ENCODE results near the gene GLIPR2.
"Not testable (repeated sequence)": the region's sequence is repeated elsewhere in the genome, so short reads cannot be mapped to it uniquely, and the experiment has no call there.

Gene GLIPR2

GRCh38 chr9:36136272-36136893 lies at the start of gene GLIPR2:
GLIPR2 (plus strand) TSS chr9:36136733; CDS start chr9:36136779, 46 bp downstream.
- DNase-seq, result peak; percentile 86

DNA sequence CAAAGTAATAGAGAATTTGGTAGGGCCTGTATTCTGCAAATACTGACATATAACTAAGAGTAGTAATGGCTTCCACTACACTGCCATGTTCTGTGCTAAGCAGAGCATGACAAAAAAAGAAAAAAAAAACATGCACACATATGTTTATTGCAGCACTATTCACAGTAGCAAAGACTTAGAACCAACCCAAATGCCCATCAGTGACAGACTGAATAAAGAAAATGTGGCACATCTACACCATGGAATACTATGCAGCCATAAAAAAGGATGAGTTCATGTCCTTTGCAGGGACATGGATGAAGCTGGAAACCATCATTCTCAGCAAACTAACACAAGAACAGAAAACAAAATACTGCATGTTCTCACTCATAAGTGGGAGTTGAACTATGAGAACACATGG lies 49.5 kb upstream of the GLIPR2 start:
- not testable (repeated sequence) for DNase-seq

- no peak for DNase-seq
These were observed 48.5 kb upstream of the GLIPR2 start for GRCh38 chr9:36088020-36088419.

DNA sequence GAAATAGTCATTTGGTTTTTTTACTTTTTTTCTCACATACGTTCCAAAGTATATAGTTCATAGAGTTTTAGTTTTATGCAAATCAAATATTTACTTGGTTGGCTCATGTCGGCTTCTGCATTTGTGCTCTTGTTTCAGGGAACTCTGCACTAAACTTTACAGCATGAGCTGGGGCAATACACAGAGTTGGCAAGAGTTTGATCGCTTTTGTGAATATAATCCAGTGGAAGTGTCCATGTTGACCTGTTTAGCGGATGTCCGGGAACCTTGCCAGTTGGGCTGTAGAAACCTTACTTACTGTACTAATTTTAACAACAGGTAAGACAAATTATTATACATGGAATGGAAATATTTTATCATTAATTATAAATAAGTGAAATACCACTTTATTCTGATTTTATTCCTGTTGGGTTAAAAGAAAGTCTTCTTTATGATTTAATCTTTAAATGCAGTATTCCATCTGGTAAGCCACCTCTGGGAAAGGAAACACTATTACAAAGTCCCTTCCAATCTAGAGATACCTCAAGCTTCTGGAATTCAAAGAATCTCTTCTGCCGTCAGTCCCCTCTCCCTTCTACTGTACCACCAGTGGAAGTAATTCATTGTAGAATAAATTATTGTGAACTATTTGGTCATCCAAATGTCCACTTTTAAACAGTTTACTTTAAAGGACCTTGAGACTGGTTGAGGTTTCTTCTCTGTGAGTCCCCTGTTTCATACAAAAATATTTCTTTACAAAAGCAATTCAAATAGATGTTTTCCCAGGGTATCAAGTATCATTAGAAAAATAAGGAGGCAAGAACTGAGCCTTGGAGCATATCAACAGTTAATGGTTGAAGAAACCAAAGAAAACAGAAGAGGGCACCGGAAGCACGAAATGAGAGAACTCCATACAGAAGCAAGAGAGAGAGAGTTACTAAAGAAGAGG lies 45.2 kb upstream of the GLIPR2 start:
- no peak for DNase-seq

DNA sequence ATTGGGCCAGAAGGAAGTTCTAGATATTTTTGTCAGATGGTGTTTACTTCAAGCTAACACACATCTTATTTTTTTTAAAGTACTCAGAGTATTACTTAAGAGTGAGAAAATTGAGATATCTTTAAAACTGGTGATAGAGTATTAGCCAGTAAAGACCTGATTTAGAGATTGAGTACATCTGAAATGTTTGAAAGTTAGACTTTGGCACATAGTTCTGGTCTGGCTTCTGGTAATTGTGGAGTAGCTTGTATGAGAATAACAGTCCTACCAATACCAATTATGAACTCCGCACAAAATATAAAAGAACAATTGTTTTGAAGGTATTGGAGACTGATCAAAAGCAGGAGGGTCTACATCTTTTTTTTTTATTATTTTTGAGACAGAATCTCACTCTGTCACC lies 44.5 kb upstream of the GLIPR2 start:
- no peak for DNase-seq

DNA sequence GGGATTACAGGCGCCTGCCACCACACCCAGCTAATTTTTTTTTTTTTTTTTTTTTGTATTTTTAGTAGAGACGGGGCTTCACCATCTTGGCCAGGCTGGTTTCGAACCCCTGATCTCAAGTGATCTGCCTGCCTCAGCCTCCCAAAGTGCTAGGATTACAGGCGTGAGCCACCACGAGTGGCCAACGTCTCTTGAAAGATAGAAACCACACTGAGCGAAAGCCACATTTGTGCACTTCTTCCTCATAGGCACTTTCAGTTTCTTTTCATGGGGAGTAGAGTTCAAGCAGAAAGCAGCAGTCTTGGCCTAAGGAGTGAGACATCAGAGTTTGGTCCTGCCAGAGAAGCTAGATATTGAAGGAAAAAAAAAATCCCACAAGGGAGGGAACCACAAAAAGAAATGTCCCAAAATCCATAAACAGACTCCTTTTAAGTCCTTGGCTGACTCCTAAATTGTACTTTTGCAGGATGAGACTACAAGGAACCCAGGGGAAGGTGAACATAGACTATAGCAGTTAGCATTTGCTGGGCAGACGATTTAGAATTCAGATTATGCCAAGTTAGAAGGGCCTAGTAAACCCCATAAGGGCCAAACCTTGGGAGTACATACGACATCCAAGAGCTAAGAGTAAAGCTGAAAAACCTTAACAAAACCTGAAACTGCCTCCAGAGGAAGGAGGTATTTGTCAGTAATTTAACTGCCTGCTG lies 43.9 kb upstream of the GLIPR2 start:
- no peak for DNase-seq

- DNase-seq, result no peak
These were observed 43.1 kb upstream of the GLIPR2 start for GRCh38 chr9:36093384-36093783.

DNA sequence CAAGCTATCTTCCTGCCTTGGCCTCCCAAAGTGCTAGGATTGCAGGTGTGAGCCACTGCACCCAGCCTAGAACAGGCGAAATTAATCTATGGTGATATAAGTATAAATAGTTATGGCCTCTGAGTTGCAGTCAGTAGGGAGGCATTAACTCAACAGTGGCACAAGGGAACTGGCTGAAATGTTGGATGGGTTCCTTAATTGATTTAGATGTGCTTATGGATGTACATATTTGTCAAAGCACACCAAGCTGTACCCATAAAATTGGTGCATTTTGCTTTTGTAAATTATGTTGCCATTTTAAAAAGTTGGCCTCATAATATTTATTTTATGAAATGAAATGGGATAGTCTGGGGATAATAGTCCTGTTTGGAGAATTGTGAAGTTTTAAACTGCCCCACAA lies 36.8 kb upstream of the GLIPR2 start:
- DNase-seq, result no peak

DNA sequence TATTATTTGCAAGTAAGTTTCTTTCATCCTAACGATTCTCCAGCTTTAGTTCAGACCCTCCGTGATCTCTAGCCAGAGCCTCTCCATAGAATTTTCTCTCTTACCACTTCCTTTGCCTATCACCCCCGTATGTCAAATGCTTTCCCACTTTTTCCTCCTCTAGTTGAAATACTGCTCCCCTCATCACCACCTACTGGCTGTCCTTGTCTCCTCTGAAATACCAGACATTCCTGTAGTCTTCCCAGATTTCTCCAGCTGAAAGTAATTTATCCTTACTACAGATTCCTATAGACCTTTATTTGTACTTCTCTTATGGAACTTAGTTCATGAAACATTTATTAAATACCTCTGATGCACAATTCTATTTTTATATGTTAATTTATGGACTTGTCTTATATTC lies 36.0 kb upstream of the GLIPR2 start:
- peak; percentile 60 for DNase-seq

GRCh38 chr9:36101916-36102741 lies 34.4 kb upstream of the GLIPR2 start:
- peak; percentile 93 for DNase-seq

- DNase-seq, result peak; percentile 93
These were observed 33.6 kb upstream of the GLIPR2 start for GRCh38 chr9:36102742-36103495.

DNA sequence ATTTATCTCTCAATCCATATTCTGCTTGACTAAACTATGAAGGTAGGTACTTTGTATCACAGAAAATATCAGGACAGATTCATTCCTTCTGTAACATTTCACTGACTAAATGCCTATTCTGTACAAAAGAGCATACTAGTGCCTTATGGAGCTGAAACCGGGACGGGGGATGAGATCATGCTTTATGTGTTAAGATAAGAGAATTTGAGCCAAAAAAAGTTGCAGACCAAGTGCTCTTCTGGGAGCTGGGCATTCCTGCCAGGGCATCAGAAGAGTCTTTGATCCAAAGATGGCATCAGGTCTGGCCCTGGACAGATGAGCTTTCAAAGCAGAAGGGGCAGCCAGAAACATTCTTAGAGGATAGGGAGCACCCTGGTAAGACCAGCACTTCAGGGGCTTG lies 27.5 kb upstream of the GLIPR2 start:
- DNase-seq, result no peak

GRCh38 chr9:36110434-36110833 lies 26.1 kb upstream of the GLIPR2 start:
- no peak for DNase-seq

DNA sequence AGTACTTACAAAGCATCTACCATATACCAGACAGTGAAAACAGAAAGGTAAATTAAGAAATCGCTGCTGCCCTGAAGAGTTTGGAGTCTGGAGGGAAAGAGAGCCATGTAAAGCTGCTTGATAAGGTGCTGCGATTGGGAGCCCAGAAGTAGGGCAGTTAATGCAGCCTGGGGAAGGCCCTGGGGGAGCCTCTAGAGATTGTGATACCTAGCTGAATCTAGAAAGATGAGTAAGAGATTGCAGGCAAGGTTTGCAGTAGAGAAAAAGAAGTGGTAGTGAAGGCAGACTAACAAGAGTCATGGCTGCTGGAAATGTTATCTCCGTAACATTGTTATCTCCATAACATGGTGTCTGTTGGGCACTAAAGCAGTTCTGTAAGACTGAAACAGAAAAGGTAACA lies 24.0 kb upstream of the GLIPR2 start:
- no peak for DNase-seq

- no peak for DNase-seq
These were observed 22.5 kb upstream of the GLIPR2 start for GRCh38 chr9:36113999-36114398.

DNA sequence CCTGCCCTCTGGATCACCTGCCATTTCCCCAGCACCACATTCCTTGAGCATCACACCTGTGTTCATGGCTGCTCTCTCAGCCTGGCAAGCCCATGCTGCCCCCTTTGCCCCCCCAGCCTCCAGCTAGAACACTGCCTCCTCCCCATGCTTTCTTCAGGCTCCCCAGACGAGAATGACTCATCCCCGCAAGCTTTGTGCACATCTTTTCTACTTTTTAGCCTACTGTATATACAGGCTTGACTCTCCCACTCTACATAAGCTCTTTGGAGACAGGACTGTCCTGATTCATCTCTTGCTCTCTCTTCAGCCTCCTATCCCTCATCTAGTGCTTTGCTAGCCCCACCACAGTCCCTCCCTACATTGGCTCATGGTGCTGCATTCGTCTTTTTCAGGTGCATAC lies 19.9 kb upstream of the GLIPR2 start:
- DNase-seq, result no peak

GRCh38 chr9:36118201-36118600 lies 18.3 kb upstream of the GLIPR2 start:
- DNase-seq, result no peak

DNA sequence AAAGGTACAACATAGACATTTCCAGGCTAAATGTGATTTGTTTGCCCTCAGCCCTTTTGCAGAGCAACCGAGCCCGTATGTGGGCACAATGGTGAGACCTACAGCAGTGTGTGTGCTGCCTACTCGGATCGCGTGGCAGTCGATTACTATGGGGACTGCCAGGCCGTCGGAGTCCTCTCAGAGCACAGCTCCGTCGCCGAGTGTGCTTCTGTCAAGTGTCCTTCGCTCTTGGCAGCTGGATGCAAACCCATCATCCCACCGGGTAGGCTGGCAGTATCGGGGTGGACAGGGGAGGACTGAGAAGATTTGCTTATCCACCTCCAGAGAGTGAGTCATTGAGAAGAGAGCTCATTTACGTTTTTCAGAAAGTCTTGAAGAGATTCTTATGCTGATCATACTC lies 17.8 kb upstream of the GLIPR2 start:
- DNase-seq, result no peak

DNA sequence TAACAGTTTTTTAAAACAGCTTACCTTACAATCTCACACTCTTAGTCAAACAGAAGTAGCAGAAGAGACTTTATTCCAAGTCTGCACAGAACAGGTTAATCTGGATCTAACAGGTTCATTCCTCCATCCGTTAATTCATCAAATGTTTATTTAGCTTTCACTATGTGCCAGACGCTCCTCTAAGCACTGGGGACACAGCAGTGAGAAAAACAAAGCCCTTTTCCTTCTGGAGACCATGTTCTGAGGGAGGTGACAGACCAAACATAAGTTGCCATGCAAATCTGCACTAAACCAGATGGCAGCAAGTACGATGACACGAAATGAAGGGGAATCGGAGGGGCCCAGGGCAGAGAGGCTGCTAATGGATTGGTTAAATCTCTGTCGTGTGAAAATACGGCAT lies 17.1 kb upstream of the GLIPR2 start:
- no peak for DNase-seq

GRCh38 chr9:36120705-36121104 lies 15.8 kb upstream of the GLIPR2 start:
- DNase-seq, result no peak

DNA sequence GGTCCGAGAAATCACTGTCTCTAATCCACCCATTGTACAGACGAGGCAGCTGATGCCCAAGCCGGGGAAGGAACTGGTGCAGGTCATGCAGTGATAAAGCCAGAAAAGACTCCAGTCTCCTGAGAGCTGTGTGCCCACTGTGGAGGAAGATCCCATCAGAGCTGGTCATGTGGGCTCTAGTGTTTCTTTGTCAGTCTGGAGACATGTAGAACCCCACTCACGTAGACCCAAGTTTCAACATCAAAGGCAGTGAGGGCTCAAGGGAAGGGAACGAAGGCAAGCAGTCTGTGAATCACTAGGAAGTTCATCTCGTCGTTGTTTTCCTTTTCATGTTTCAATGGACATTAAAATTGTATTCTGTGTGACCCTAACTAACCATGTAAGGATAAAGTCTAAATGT lies 14.6 kb upstream of the GLIPR2 start:
- no peak for DNase-seq

GRCh38 chr9:36123515-36123914 lies 13.0 kb upstream of the GLIPR2 start:
- no peak for DNase-seq

Measured in islet precursor cell (in vitro differentiated cells).